ENCODE results near the gene KIAA0825. TPM values are rescaled to one million over a fixed set of nuclear protein-coding genes. Genes with fewer than 3 reads are reported as not detected.
"Not testable (repeated sequence)": the region's sequence is repeated elsewhere in the genome, so short reads cannot be mapped to it uniquely, and the experiment has no call there.

Gene KIAA0825
- total RNA-seq, 1 experiment from 2014 or later = 0.08 TPM

DNA sequence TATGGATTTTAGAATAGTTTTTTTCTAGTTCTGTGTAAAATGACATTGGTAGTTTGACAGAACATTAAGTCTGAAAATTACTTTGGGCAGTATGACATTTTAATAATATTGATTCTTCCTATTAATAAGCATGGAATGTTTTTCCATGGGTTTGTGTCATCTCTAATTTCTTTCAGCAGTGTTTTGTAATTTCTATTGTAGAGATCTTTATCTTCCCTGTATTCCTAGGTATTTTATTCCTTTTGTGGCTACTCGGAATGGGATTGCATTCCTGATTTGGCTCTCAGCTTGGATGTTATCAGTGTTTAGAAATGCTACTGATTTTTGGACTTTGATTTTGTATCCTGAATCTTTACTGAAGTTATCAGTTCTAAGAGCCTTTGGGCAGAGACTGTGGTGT lies 420.4 kb downstream of the KIAA0825 start:
- in situ Hi-C loops (cut with HindIII; ENCODE audit: low pct_unique_long_range_greater_than_20kb, low sequenced_read_pairs) = no loop called here
- no peak for DNase-seq (ENCODE audit: low read depth, low spot score)

DNA sequence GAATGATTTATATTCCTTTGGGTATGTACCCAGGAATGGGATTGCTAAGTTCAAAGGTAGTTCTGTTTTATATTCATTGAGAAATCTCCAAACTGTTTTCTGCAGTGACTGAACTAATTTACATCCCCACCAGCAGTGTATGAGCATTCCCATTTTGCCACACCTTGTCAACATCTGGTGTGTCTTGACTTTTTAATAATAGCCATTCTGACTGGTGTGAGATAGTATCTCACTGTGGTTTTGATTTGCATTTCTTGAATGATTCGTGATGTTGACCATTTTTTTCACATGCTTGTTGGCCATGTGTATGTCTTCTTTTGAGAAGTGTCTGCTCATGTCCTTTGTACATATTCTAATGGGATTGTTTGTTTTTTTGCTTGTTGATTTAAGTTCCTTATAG lies 421.5 kb downstream of the KIAA0825 start:
- no peak for DNase-seq (ENCODE audit: low read depth, low spot score)
- in situ Hi-C loops (cut with HindIII; ENCODE audit: low pct_unique_long_range_greater_than_20kb, low sequenced_read_pairs) = no loop called here

DNA sequence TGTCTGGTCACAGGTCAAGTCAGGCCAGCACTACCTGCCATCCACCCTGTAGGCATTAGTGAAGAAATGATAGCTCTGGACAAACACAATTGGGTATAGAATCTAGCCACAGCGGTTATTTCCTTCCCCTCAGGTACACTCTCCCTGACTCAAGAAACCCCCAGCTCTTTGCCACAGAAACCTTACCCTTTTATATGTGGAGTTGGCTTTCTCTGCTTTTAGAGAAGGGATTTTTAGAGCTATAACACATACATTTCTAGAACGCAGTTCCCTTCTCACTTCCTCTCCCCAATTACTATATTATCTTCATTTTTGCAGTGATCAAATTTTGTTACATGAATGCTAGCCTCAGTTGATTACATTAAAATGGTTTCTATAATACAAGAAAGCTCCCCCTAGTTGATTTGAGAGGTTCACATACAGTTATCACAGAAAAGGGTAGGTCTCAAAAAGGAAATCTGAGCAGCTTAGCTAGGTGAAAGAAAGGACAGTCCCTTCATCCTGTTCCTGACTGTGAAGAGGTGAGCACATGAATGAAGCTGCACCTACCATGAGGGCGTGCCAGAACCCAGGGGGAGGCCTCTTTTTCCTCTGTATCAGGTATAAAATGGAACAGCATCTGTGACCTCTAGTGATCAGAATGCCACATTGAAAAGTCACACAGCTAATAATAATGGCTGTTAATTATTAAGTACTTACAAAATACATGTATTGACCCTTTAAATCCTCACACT lies 425.6 kb downstream of the KIAA0825 start:
- no peak for DNase-seq (ENCODE audit: low read depth, low spot score)
- in situ Hi-C loops (cut with HindIII; ENCODE audit: low pct_unique_long_range_greater_than_20kb, low sequenced_read_pairs) = no loop called here

DNA sequence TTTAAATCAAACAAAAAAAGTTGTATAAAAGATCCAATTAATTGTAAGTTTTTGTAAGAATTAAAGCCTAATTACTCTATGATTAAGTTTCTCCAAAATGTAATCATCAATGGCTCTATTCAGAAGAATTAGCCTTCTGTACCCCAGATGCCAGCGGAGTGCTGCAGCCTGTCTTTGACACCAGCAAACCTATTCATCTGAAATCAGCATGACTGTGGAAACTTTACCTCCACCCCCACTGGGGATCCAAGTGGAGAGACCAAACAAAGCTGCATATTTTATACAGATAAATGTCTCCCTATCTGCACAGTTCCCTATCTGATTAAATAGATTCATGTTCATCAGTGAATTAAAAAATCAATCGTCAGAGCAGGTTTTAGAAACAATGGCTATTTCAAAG lies 426.8 kb downstream of the KIAA0825 start:
- DNase-seq (ENCODE audit: low read depth, low spot score) = no peak
- in situ Hi-C loops (cut with HindIII; ENCODE audit: low pct_unique_long_range_greater_than_20kb, low sequenced_read_pairs) = no loop called here

DNA sequence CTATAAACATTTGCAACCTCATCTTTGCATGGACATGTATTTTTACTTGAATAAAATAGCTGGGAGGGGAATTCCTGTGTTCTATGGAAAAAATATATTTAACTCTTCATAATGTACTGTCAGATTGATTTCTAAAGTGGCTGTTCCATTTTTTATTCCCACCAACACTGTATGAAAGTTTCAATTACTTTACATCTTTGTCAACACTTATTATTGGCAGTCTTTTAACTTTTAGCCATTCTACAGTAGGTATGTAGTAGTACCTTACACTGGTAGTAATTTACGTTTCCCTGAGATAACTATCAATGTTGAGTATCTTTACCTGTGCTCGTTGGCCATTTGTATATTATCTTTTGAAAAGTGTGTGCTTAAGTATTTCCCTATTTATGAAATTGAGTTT lies 429.7 kb downstream of the KIAA0825 start:
- in situ Hi-C loops (cut with HindIII; ENCODE audit: low pct_unique_long_range_greater_than_20kb, low sequenced_read_pairs) = no loop called here
- DNase-seq (ENCODE audit: low read depth, low spot score) = no peak

DNA sequence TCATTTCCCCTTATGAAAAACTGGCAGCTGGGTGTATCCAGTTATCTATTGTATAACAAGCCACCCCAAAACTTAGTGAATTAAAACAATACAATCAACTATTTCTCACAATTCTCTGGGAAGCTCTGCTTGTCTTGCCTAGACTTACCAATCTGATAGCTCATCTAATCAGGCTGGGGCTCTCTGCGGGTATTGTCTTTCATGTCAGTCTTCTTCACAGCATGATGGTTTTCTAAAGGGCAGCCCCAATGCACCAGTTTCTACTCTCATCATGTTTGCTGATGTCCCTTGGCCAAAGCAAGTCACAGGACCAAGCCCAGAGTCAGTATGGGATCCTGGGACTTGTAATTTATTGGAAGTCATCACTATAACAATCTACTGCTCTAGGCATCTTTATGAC lies 433.5 kb downstream of the KIAA0825 start:
- in situ Hi-C loops (cut with HindIII; ENCODE audit: low pct_unique_long_range_greater_than_20kb, low sequenced_read_pairs) = no loop called here
- DNase-seq (ENCODE audit: low read depth, low spot score) = no peak

DNA sequence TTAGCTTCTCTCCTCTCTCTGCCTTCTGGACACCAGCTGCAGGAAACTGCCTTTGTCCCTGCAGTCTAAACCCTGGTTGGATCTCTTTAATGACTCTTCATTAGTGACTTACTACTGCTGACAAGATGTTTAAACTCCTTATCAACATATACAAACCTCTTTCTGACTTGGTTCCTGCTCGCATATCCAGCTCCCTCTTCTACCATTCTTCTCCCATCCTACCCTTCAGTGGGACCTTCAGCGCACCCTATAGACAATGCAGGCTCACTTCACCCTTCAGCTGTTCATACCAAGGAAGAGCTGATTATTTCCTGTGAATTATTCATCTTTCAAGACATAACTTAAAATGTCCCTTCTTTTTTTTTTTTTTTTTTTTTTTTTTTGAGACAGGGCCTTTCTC lies 436.5 kb downstream of the KIAA0825 start:
- DNase-seq (ENCODE audit: low read depth, low spot score) = peak; percentile 60
- in situ Hi-C loops (cut with HindIII; ENCODE audit: low pct_unique_long_range_greater_than_20kb, low sequenced_read_pairs) = no loop called here

DNA sequence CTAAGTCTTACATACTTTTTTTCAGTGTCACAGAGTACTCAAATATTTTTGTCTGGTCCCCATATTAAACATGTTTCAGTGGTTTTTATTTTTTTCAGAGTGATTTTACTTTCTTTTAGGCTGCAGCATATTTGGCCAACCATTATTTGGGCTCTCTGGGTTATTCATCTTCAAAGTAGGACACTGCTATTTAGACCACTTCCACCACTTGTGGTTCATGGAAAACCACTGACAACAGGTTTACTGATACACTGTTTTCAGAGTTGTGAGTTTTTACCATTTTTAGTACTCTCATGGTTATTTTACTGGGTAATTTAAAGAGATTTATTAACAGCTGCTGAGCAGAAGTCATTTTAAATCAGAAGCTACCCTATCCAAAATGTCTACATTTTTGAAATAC lies 437.6 kb downstream of the KIAA0825 start:
- in situ Hi-C loops (cut with HindIII; ENCODE audit: low pct_unique_long_range_greater_than_20kb, low sequenced_read_pairs) = no loop called here

DNA sequence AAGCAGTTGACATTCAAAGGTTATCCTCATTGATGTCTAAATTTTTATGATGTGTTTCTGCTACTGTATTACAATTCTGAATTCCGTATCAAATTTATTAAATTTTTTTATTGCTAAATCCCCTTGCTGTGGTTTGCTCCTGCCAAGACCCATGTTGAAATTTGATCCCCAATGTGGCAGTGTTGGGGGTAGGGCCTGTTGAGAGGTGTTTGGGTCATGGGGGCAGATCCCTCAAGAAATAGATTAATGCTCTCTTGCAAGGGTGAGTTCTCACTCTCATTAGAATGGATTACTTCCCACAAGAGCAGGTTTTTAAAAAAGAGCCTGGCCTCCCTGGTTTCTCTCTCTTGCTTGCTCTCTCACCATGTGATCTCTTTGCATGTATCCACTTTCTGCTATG lies 442.5 kb downstream of the KIAA0825 start:
- no peak for DNase-seq (ENCODE audit: low read depth, low spot score)
- in situ Hi-C loops (cut with HindIII; ENCODE audit: low pct_unique_long_range_greater_than_20kb, low sequenced_read_pairs) = no loop called here

More for the DNA sequence above, 437.6 kb downstream of the KIAA0825 start:
- no peak for DNase-seq (ENCODE audit: low read depth, low spot score)

DNA sequence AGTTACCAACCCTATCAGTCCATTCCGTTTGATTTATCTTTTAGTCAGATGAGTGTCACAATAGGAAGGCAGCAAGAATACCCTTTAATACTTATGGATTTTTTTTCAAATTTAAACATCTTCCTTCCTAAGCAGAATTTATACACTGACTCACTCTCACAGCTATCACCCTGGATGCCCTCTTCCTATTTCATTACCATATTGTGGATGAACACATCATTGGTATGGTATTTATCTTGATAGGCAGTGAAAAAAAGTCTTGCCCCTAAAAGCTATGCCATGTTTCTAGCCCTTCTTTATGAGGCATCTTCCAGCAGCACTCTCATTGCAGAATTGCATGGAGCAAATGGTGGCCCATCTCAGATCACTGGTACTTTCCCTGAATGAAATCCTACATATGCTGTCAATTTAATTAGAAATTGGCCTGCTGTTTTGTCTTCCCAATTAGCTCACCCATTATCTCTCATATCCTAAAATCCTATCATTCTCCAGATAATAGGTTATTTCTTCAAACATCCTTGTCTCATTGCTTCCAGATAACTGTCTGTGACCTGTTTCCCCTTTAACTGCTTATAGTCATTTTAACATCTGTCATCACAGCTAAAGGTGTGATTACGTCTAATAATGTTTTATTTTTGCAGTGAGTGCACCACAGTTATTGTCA lies 443.5 kb downstream of the KIAA0825 start:
- in situ Hi-C loops (cut with HindIII; ENCODE audit: low pct_unique_long_range_greater_than_20kb, low sequenced_read_pairs) = no loop called here
- DNase-seq (ENCODE audit: low read depth, low spot score) = no peak

DNA sequence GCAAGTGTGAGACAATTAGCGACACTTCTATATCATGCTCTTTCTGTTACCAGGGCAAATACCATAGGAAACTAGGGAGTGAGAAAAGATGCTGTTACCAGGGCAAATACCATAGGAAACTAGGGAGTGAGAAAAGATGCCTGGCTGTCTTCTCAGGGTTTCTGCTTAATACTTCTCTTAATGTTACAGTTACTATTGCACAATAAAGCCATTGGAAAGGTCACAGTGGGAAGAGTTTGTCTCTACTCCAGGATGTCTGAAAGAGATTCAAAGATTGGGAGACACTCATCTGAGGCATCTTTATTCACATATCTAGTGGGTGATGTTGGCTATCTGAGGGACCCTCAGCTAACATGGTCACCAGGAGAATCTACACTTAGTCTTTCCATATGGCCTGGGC lies 445.3 kb downstream of the KIAA0825 start:
- no peak for DNase-seq (ENCODE audit: low read depth, low spot score)
- in situ Hi-C loops (cut with HindIII; ENCODE audit: low pct_unique_long_range_greater_than_20kb, low sequenced_read_pairs) = no loop called here

DNA sequence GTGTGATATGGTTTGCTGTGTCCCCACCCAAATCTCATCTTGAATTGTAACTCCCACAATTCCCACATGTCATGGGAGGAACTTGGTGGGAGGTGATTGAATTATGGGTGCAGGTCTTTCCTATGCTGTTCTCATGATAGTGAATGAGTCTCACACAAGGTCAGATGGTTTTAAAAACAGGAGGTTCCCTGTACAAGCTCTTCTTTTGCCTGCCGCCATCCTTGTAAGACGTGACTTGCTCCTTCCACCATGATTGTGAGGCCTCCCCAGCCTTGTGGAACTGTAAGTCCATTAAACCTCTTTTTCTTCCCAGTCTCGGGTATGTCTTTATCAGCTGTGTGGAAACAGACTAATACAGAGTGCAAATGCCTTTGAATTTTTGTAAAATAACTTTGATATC lies 447.3 kb downstream of the KIAA0825 start:
- DNase-seq (ENCODE audit: low read depth, low spot score); in situ Hi-C loops (cut with HindIII; ENCODE audit: low pct_unique_long_range_greater_than_20kb, low sequenced_read_pairs): not testable (repeated sequence)

DNA sequence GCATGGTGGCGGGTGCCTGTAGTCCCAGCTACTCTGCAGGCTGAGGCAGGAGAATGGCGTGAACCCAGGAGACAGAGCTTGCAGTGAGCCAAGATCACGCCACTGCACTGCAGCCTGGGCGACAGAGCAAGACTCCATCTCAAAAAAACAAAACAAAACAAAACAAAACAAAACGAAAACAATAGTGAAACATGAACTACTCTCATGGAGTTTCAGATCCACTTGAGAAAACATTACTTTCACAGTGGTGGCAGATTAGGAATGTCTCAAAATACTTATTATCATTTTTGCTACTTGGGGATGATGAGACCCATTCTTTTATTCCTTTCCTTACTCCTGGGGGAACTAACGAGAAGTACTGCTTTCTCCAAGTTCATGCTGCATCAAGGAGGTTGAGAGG lies 448.2 kb downstream of the KIAA0825 start:
- in situ Hi-C loops (cut with HindIII; ENCODE audit: low pct_unique_long_range_greater_than_20kb, low sequenced_read_pairs); DNase-seq (ENCODE audit: low read depth, low spot score): not testable (repeated sequence)

DNA sequence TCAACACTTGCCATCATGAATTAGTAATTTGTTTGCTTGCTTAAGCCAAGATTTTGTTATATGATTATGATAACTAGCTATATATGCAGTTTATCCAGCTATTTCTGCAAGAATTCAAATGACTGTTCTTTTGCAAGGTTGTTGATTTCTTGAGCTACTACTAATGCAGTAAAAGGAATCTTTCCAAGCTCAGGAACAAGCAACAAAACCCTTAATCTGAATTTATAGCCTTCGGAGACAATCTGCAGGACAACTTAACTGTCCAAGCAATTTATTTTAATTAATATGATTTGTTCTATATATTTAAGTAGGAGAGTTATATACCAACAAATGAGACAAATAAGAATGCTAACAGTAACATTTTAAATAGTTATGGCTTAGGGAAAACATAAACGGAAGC lies 450.3 kb downstream of the KIAA0825 start:
- in situ Hi-C loops (cut with HindIII; ENCODE audit: low pct_unique_long_range_greater_than_20kb, low sequenced_read_pairs) = no loop called here
- DNase-seq (ENCODE audit: low read depth, low spot score) = no peak

DNA sequence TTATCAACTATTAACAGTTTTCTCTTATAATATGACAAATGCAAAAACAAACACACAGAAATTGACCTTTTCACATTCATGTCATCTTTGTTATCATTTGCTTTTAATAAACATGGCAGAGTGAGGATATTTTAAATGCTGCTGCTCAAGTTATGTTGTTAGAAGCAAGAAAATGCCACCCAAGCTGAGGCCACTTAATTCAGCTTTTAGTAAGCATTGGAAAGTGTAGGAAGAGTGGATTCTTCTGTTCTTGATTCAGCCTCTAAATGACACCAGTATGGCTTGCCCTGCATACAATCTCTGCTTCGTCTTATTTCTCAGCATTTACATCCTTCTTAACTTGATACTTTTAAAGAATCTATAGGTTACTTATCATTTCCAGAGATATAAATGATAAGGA lies 456.6 kb downstream of the KIAA0825 start:
- in situ Hi-C loops (cut with HindIII; ENCODE audit: low pct_unique_long_range_greater_than_20kb, low sequenced_read_pairs) = no loop called here
- DNase-seq (ENCODE audit: low read depth, low spot score) = no peak

DNA sequence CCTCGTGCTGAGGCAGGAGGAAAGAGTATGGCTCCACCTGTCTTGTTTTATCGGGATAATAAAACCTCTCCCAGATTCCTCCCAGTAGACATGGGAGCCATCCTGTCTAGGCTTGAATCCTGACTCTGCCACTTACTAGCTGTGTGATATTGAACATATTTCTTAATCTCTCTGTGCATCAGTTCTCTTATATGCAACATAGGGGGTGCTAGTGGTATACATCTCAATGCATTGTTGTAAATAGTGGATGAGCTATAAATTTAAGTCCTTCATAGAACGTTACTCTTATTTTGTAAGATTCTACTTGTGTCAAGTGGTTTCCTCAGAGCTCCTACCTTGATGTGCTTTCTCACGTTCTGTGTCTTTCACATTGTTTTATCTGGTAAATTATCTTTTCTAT lies 459.3 kb downstream of the KIAA0825 start:
- in situ Hi-C loops (cut with HindIII; ENCODE audit: low pct_unique_long_range_greater_than_20kb, low sequenced_read_pairs) = no loop called here
- no peak for DNase-seq (ENCODE audit: low read depth, low spot score)

DNA sequence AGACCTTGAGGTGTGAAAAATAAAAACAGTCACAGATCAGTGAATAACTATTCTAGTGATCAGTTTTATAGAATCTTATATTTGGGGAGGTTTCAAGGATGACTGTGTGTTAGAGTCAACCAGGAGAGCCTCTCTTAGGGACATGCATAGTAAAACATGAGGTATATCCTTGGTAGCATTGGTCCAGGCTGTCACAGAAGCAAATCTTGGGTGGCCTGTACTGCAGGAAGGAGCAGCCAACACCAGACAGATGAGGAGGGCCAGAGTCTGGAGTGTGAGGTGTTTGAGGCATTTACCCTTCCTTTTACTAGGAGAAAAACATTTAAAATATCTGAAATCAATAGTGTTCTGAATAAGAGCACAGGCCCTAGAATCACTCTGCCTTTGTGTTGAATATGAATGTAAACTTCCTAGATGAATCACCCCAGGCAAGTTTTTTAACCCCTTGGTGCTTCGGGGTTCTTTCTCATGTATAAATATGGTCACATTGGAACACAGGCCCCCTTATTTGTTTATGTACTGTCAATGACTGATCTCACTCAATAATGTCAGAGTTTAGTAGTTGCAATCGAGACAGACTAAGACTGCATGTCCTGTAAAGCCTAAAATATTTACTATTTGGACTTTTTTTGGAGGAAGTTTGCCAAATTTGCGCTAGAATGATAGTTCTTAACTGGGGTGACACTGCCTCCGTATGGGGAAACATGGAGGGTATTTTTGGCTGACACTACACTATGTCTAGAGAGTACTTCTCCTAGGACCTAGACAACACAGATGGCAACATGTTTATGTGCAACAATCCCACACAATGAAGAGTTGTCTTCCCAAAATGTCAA lies 460.5 kb downstream of the KIAA0825 start:
- in situ Hi-C loops (cut with HindIII; ENCODE audit: low pct_unique_long_range_greater_than_20kb, low sequenced_read_pairs) = no loop called here
- DNase-seq (ENCODE audit: low read depth, low spot score) = no peak

DNA sequence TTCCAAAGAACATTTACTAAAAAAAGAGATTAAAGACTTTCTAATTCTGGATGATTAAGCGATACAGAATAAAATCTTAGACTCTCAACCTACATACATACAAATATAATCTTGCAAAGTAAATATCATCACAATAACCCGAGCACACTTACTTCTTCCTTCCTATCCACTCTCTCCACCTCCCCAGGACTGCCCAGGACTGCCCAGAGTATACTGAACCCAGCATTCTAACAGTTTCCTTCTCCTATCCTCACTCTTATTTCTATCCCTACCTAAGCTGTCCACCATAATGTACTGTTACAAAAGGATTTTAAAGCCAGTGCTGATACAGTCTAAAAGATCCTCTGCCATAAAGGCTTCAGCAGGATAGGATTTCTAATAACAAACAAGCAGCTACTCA lies 463.7 kb downstream of the KIAA0825 start:
- in situ Hi-C loops (cut with HindIII; ENCODE audit: low pct_unique_long_range_greater_than_20kb, low sequenced_read_pairs) = no loop called here
- no peak for DNase-seq (ENCODE audit: low read depth, low spot score)
